NCI-H345 (cell line): ENCODE data around the gene MED17.

Experiments used
- DNase-seq: peaks from one replicate; lab custom pipeline; 2025; lab: John Stamatoyannopoulos, UW

MED17 gene

DNA sequence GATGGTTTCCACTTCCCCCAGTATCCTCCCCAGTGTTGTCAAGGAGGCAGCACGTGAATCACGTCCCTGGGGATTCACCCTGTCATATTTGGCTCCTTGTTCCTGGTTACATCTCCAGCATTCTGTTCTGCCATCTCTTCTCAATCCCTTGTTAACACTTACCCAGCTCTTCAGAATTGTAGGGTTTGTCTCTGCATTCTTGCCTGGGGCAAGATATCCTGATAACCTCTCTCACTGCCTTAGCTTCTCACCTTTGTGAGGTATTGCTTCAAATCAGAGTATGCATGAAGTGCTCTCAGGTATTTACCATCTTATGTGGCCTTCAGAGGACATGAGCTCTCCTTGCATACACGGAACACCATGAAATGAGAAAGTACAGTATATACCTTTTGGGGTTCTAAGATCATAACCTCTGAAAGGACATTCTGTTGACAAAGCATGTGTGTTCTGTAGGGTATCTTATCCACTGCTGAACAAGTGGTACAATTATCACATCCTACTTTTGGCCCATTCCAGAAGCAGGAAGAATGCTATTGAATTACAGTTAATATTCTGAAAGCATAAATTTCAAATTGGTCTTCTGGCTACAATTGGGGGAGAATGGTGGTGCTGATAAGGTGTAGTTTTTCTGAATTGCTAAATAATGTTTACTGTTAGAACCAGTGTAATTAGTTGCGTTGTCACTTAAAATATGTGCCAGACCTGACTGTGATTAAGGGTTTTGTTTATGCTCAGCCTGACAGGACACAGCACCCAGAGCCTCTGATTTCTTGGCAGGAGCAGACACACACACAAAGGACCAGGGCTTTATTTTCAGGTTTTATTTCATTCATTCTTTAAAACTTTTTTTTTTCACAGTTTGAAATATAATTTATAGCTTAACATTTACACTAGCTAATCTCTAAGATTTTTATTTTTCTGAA, 33.6 kb downstream of the MED17 start:
- DNase-seq = no peak

- DNase-seq = no peak
Measured at GRCh38 chr11:93819966-93820695, 36.0 kb downstream of the MED17 start.

DNA sequence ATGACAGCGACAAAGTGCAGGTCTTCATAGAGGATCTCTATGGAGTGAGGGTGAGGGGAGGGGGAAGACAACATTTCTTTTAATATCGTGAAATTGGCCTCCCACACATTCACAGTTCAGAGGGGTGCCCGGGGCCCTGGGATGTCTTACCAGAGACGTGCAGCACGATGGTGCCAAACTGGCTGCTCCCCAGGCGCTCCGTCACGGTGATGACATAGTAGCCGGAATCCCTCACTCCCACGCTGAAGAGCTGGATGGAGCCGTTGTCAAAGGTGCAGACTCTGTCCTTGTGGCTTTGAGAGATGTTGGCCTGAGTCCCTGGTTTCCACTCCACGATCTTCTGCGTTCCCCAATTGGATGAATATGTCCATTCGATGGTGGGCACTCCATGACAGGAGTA, 36.8 kb downstream of the MED17 start:
- no peak for DNase-seq

DNA sequence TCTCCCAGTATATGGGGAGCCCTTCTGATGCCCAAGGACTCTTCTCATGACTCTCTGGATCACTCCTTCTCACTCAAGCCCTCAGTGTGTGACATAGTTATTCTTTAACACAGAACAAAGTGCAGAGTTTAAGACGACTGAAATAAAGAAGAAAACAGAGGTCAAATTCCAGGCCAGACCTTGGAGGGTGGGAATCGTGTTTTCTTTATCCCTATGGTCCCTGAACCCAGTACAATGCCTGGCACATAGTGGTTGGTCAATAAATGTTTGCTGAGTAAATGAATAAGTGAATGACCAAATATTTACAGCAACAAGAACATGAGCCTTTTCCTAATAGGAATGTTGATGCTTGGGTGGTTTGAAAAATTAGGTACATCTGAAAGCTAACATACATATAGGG, 37.5 kb downstream of the MED17 start:
- no peak for DNase-seq

- DNase-seq = no peak
Measured at GRCh38 chr11:93822359-93822758, 38.3 kb downstream of the MED17 start.

DNA sequence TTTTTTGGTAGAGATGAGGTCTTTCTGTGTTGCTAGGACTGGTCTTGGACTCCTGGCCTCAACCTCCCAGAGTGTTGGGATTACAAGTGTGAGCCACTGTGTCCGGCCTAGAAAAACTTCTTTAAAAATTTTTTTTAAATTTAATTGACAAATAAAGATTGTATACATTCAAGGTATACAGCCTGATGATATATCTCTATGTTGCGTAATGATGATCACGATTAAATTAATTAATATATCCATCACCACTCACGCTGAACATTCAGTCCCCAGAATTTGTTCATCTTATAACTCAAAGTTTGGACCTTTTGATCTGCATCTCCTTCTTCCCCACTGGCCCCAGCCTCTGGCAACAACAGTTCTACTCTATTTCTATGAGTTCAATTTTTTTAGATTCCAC, 39.1 kb downstream of the MED17 start:
- no peak for DNase-seq

DNA sequence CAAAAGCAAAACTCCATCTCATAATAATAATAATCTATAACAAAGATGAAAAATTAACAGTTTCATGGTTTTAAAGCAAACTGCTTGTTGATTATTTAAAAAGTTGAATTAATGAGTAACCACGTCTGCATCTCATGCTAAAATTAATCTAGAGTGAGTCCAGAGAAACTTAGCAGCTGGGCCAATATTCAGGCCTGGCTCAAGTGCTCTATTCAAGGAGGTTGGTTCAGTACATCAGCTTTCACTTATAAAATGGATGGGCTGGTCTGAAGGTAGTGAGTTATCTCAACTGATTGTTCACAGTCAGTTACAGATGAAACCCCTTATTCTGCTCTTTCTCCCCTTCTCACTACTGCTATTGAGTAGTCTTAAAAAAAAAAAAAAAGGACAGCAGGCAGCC, 43.3 kb downstream of the MED17 start:
- no peak for DNase-seq

DNA sequence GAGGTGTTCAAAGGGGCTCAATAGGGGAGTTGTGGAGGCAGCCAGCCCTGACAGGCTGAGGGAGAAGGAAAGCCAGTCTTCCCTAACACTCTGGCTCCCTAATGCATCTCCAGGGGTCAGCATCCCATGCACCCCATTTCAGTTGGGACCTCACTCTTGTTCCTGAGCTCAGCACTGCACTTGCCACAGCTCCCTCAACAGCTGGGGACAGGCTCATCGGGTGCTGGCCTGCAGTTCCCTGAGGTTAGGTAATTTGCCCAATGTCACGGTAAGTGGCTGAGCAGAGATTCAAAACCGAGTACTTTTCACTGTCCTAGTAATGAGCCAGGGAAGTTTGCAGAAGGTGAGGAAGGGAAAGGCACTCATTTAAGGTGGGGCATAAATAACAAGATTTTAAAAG, 45.5 kb downstream of the MED17 start:
- DNase-seq = no peak

DNA sequence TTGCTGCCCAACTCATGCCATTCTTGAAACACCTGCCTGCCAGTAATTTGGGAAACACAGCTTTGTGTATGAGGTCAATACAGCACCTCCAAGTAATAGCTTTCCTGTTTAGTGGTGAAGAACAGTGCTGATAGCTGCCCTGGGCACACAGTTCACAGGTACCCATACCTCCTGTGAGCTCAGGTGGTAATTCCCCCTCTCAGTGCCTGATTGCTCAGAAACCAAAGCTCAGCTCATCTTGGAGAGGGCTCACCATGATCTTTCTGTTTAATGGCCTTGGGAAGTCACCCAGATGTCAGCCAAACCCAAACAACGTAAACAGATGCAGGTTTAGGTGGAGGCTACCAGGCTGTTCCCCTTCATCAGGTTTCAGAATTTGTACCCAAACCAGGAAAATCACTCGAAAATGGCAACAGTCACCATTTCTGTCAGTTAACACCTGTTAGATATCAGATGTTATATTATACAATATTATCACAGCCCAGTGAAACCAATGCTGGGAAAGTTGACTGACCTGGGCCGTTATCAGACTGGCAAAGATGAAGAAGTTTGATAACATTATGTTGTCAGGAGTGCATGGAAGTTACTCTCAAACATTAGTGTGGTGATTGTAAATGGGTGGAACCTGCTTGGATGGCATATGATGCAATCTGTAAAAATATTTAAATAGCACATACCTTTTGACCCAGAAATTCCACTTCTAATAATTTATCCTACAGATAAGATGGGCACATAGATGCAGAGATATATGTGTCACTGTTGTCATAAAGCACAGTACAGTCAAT, 47.5 kb downstream of the MED17 start:
- DNase-seq = no peak

GRCh38 chr11:93832780-93833179, 48.7 kb downstream of the MED17 start:
- no peak for DNase-seq

DNA sequence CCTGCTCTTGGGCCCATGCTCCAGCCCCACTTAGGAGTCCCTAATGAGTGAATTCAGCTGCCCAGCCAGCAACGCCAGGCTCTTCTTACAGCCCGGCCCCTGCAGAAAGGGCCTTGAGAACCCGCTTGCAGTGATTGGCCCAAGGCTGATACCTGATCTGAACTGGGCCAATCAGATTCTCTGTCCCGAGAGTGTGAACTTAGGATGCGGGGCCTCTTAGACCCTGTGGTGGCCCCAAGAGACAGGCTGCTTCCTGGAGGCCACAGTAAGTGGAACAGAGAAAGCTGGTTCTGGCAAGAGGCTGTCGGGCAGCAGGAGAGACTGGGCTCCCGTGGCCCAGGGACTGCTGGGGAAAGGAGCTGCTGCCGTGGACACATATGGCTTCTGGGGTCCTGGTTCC, 54.9 kb downstream of the MED17 start:
- no peak for DNase-seq

DNA sequence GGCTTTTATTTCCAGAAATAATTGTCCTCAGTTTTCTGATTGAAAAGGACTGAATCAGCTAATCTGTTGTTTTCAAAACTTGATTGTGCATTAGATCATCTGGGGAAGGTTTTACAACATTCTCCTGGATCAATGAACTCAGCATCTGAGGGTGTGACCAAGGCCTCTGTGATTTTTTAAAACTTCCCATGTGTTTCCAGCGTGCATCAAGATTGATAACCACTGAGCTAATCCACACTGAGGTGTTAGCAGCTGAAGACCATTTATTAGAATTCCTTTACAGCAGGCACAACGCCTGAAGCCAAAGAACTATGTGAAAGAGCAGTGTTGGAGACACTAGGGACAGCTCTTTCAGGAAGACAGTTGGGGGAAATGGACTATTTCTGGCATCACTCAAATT, 56.1 kb downstream of the MED17 start:
- DNase-seq = no peak

DNA sequence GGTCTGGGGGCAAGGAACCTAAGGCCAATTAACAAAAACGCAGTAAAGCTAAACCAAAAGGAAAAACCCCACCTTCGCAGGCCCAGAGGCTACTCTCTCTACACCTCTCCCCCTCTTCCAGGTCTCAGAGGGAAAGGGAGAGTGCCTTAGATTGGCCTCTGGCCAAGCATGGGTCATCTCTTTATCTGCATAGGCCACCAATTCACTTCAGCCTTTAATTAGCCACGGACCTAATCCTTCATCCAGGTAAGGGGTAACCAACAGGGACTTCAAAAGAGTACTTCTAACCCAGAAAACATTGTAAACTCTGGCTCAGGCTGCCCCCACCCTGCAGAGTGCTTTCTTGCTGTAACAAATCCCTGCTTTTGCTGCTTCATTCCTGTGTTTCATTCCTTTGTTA, 56.9 kb downstream of the MED17 start:
- DNase-seq = no peak

- no peak for DNase-seq
Measured at GRCh38 chr11:93841446-93841845, 57.4 kb downstream of the MED17 start.

DNA sequence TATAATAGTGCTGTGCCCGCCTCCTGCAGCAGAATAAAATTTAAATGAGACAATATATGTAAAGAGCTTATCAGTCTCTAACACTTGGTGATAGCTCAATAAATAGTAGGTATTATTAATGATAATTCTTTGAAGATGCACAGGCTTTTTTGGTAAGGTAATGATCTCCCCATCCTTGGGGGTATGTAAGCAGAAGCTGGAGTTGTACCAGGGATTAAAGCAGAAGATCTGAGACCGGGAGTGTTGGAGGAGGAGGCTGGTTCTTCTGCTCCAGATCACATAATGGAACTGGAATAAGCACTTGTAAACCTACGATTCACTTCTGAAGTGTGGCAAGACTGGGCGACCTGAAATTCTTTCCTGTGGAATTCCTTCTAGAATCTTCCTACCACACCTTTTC, 58.0 kb downstream of the MED17 start:
- no peak for DNase-seq

DNA sequence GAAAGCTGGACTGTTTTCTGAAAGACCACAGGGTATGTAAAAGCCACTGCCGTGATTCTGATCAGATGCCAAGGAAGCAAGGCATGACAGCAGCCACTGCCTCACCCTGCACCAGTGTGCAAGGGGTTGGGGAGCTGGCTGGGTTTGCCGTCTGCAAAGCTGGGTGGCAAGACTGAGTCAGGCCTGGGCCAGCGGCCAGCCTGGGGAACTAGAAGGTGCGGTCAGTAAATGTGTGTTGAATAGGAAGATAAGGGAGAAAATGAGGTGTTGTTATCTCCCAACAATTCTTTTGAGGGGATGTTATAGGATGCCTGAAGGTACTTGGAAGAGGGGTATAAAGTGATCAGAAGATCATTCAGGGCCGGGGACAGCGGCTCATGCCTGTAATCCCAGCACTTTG, 58.4 kb downstream of the MED17 start:
- no peak for DNase-seq

- no peak for DNase-seq
Measured at GRCh38 chr11:93843906-93844305, 59.8 kb downstream of the MED17 start.

DNA sequence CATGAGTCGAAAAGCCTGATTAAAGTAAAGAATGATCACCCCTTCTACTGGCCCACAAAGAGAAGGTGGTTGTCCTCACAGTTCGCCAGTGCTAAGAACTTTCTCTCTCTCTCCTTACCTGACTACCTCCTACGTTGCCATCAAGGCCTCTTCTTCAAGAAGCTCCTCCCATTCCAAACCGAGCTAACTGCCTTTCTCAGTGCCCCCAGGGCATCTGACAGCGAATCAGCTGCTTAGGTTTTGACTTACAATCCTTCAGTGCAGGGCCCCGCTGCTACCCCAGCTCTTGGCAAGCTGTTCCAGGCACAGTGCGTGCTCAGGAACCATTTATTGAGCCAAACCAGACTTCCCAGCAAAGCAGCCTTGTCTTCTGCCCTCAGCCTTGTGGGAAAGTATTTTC, 60.5 kb downstream of the MED17 start:
- DNase-seq = no peak

GRCh38 chr11:93845181-93846092, 61.4 kb downstream of the MED17 start:
- no peak for DNase-seq

DNA sequence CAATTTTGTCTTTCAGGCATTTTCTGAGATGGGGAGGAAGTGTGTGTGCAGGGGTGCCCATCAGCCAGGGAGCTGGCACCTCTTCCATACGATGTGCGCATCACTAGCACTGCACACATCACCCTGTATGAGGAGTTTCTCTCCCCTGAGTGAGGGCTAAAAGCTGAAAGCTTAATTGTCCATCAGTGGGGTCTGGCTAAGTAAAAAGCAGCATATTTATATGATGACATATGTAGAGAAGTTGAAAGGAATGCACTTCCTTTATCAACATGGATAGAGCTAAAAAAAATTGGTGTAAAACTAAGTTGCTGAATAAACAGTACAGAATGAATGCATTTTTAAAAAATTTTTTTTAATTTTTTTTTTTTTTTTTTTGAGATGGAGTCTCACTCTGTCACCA, 62.3 kb downstream of the MED17 start:
- DNase-seq = no peak

GRCh38 chr11:93849201-93849600, 65.1 kb downstream of the MED17 start:
- no peak for DNase-seq
